ENCODE results near the gene STPG2.
"Not testable (repeated sequence)": the region's sequence is repeated elsewhere in the genome, so short reads cannot be mapped to it uniquely, and the experiment has no call there.

STPG2 gene

DNA sequence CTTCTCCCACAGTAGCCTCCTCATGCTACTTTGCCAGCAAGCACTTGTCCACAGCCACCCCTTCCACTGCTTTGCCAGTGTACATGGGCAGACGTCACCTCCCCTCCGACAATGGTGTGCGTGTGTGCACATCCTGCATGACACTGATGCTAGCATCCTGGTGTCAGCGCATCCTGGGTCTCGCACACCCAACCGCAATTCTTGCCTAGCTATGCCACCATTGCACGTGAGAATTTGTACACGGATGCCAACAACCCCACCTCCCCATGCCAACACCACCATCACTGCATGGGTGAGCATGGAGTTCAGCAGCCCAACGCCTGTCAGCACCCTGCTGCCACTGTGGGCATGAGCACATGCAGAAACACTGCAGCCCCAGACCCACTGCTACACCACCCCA is 550.0 kb downstream of the STPG2 start:
- Histone ChIP-seq H3K4me3 (ENCODE audit: low read depth in 1 of 2, low read length in 2 of 2) (no peak overlapping the region), H3K27ac (ENCODE audit: low read depth, low read length) (no peak overlapping the region)

DNA sequence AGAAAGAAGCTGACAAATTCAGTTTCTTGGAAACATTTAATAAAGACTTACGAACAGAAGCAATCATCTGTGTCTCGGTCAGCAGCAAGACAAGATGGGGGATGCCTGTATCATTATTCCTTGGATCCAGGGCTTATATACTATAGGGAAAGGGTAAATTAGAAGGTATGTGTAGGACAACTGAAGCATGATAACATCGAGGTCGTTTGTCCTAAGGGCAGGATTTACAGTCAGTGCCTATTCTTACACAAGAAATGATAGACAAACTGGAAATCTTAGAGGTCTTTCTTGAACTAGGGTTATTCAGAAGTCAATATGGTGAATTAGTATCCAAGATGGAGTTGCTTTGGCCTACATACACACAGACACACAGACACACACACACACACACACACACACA is 553.0 kb downstream of the STPG2 start:
- H3K36me3 ChIP-seq (ENCODE audit: insufficient read depth, low read length): no peaks in the 10 kb centered on the region

More for the DNA sequence above, 550.0 kb downstream of the STPG2 start:
- Histone ChIP-seq H3K36me3 (ENCODE audit: insufficient read depth, low read length) (no peaks in the 10 kb centered on the region), H3K4me1 (ENCODE audit: insufficient read depth, low read length) (no peaks in the 10 kb centered on the region), H3K9ac (ENCODE audit: low read length) (no peak overlapping the region), H3K9me3 (ENCODE audit: low read length) (no peaks in the 10 kb centered on the region), H3K27me3 (ENCODE audit: control insufficient read depth in 1 of 2, insufficient read depth in 2 of 2, low read length in 2 of 2) (no peaks in the 10 kb centered on the region)

DNA sequence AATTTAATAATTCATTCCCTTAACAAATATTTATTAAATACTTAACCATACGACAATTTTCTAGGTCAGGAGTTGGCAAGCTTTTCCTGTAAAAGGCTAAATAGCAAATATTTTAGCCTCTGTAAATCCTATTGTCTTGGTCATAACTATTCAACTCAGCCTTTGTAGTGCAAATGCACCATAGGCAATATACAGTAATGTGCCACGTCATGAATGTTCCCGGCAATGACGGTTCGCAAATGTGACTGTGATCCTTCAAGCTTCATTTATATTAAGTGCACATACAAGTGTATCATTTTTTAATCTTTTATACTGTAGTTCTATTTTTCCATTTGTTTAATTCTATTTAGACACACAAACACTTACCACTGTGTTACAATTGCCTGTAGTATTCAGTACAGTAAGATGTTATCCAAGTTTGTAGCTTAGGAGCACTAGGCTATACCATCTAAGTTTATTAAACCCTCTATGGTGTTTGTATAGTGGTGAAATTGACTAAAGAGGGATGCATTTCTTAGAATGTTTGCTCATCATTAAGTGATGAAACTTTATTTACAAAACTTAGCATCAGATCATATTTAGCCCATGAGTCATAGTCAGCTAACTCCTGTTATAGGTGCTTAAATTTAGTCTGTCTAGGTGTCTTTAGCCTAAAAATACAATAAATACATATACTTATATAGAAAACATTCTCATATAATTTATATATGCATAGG is 553.6 kb downstream of the STPG2 start:
- Histone ChIP-seq H3K36me3 (ENCODE audit: insufficient read depth, low read length) (no peaks in the 10 kb centered on the region), H3K27me3 (ENCODE audit: control insufficient read depth in 1 of 2, insufficient read depth in 2 of 2, low read length in 2 of 2) (no peaks in the 10 kb centered on the region), H3K4me3 (ENCODE audit: low read depth in 1 of 2, low read length in 2 of 2) (no peak overlapping the region), H3K9ac (ENCODE audit: low read length) (no peak overlapping the region), H3K4me1 (ENCODE audit: insufficient read depth, low read length) (no peaks in the 10 kb centered on the region), H3K9me3 (ENCODE audit: low read length) (no peaks in the 10 kb centered on the region), H3K27ac (ENCODE audit: low read depth, low read length) (no peak overlapping the region)

More for the DNA sequence above, 553.0 kb downstream of the STPG2 start:
- H3K4me3 ChIP-seq (ENCODE audit: low read depth in 1 of 2, low read length in 2 of 2): no peak overlapping the region
- H3K9ac ChIP-seq (ENCODE audit: low read length): no peak overlapping the region
- H3K4me1 ChIP-seq (ENCODE audit: insufficient read depth, low read length): no peaks in the 10 kb centered on the region
- H3K27ac ChIP-seq (ENCODE audit: low read depth, low read length): no peak overlapping the region
- H3K27me3 ChIP-seq (ENCODE audit: control insufficient read depth in 1 of 2, insufficient read depth in 2 of 2, low read length in 2 of 2): no peaks in the 10 kb centered on the region
- no peaks in the 10 kb centered on the region for H3K9me3 ChIP-seq (ENCODE audit: low read length)

DNA sequence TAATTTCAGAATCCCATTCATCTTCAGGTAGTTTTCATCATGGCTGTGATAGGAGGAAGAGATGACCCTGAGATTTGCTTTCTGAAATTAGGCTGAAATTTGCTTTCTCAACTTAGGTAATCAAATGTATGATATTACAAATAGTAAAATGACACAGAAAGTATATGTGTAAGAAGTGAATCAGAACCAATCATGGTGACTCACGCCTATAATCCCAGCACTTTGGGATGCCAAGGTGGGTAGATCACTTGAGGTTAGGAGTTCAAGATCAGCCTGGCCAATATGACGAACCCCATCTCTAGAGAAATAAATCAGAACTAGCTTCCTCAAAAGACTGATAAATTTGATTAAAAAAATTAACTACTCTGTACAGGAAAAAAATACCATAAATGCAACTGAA is 555.4 kb downstream of the STPG2 start:
- no peaks in the 10 kb centered on the region for H3K27me3 ChIP-seq (ENCODE audit: control insufficient read depth in 1 of 2, insufficient read depth in 2 of 2, low read length in 2 of 2)
- no peak overlapping the region for H3K27ac ChIP-seq (ENCODE audit: low read depth, low read length)
- H3K9ac ChIP-seq (ENCODE audit: low read length): no peak overlapping the region
- H3K9me3 ChIP-seq (ENCODE audit: low read length): no peaks in the 10 kb centered on the region
- H3K36me3 ChIP-seq (ENCODE audit: insufficient read depth, low read length): no peaks in the 10 kb centered on the region
- no peak overlapping the region for H3K4me3 ChIP-seq (ENCODE audit: low read depth in 1 of 2, low read length in 2 of 2)
- no peaks in the 10 kb centered on the region for H3K4me1 ChIP-seq (ENCODE audit: insufficient read depth, low read length)

DNA sequence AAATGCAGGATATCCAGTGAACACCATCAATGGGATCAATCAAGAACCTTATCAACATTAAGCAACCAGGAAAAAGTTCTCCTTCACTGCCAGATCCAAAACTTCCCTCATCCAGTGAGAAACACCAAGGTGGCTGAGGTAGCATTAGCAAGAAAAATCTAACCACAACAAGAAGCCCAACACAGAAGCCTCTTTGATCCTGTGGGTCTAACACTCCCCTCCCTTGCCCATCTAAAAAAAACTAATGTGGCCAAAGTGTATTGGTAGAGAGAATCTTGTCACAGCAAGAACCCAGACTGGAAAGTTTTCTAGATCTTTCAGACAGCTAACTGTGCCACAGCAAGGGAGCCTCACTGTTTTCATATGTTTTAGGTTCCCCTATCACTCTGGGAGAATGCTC is 558.0 kb downstream of the STPG2 start:
- H3K9ac ChIP-seq (ENCODE audit: low read length): no peak overlapping the region
- H3K27ac ChIP-seq (ENCODE audit: low read depth, low read length): no peak overlapping the region
- H3K4me1 ChIP-seq (ENCODE audit: insufficient read depth, low read length): no peaks in the 10 kb centered on the region
- no peaks in the 10 kb centered on the region for H3K36me3 ChIP-seq (ENCODE audit: insufficient read depth, low read length)
- no peaks in the 10 kb centered on the region for H3K27me3 ChIP-seq (ENCODE audit: control insufficient read depth in 1 of 2, insufficient read depth in 2 of 2, low read length in 2 of 2)
- no peak overlapping the region for H3K4me3 ChIP-seq (ENCODE audit: low read depth in 1 of 2, low read length in 2 of 2)
- H3K9me3 ChIP-seq (ENCODE audit: low read length): no peaks in the 10 kb centered on the region

DNA sequence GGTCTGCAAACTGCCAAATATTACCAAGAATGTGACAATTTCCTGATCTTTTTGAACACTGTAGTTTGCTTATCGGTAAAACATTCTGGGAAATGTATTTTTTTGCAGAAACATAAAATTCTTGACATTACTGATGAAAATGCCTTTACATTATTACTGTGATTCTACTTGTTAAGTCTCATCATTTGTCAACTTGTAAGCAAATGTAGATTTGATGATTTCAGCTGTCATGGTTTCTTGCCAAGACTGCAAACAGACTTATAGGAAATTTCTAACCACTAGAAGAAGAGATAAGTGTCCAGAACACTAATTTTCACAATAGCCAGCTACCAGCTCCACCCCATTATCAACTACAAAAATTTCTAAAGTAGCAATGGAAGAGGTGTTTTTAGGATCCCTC is 560.4 kb downstream of the STPG2 start:
- no peaks in the 10 kb centered on the region for H3K4me1 ChIP-seq (ENCODE audit: insufficient read depth, low read length)
- no peaks in the 10 kb centered on the region for H3K36me3 ChIP-seq (ENCODE audit: insufficient read depth, low read length)
- H3K27me3 ChIP-seq (ENCODE audit: control insufficient read depth in 1 of 2, insufficient read depth in 2 of 2, low read length in 2 of 2): no peaks in the 10 kb centered on the region
- no peaks in the 10 kb centered on the region for H3K9me3 ChIP-seq (ENCODE audit: low read length)
- no peak overlapping the region for H3K4me3 ChIP-seq (ENCODE audit: low read depth in 1 of 2, low read length in 2 of 2)
- no peak overlapping the region for H3K9ac ChIP-seq (ENCODE audit: low read length)
- no peak overlapping the region for H3K27ac ChIP-seq (ENCODE audit: low read depth, low read length)

DNA sequence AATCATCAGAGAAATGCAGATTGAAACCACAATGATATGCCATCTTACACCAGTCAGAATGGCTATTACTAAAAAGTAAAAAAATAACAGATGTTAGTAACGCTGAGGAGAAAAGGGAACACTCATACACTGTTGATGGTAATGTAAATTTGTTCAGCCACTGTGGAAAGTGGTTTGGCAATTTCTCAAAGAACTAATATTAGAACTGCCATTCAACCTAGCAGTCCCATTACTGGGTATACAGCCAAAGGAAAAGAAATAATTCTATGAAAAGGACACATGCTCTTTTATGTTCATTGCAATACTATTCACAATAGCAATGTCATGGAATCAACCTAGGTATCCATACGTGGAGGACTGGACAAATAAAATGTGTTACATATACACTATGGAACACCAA is 566.3 kb downstream of the STPG2 start:
- Histone ChIP-seq H3K9me3 (ENCODE audit: low read length) (no peaks in the 10 kb centered on the region), H3K4me3 (ENCODE audit: low read depth in 1 of 2, low read length in 2 of 2) (no peak overlapping the region), H3K27me3 (ENCODE audit: control insufficient read depth in 1 of 2, insufficient read depth in 2 of 2, low read length in 2 of 2) (no peaks in the 10 kb centered on the region), H3K9ac (ENCODE audit: low read length) (no peak overlapping the region), H3K27ac (ENCODE audit: low read depth, low read length) (no peak overlapping the region), H3K4me1 (ENCODE audit: insufficient read depth, low read length) (no peaks in the 10 kb centered on the region), H3K36me3 (ENCODE audit: insufficient read depth, low read length) (no peaks in the 10 kb centered on the region)

DNA sequence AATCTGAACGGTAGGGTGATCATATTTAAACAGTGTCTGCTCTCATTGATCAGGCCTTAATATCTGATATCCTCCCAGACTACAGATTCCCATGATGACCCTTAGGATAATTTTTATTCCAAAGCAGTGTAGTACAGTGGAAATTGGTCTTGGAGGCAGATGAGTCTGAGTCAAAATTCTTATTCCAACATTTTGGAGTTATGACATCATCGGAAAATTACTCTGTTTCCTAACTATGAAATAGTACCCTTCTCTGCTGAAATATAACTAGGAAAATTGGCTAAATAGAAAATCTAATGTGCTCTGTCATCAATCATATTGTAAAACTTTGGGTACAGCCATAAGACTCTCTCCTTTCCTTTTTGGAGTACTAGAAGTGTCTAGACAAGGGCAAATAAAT is 583.3 kb downstream of the STPG2 start:
- no peak overlapping the region for H3K27ac ChIP-seq (ENCODE audit: low read depth, low read length)
- H3K4me3 ChIP-seq (ENCODE audit: low read depth in 1 of 2, low read length in 2 of 2): no peak overlapping the region
- H3K9me3 ChIP-seq (ENCODE audit: low read length): no peaks in the 10 kb centered on the region
- H3K27me3 ChIP-seq (ENCODE audit: control insufficient read depth in 1 of 2, insufficient read depth in 2 of 2, low read length in 2 of 2): no peaks in the 10 kb centered on the region
- no peaks in the 10 kb centered on the region for H3K36me3 ChIP-seq (ENCODE audit: insufficient read depth, low read length)
- H3K9ac ChIP-seq (ENCODE audit: low read length): no peak overlapping the region
- no peaks in the 10 kb centered on the region for H3K4me1 ChIP-seq (ENCODE audit: insufficient read depth, low read length)

DNA sequence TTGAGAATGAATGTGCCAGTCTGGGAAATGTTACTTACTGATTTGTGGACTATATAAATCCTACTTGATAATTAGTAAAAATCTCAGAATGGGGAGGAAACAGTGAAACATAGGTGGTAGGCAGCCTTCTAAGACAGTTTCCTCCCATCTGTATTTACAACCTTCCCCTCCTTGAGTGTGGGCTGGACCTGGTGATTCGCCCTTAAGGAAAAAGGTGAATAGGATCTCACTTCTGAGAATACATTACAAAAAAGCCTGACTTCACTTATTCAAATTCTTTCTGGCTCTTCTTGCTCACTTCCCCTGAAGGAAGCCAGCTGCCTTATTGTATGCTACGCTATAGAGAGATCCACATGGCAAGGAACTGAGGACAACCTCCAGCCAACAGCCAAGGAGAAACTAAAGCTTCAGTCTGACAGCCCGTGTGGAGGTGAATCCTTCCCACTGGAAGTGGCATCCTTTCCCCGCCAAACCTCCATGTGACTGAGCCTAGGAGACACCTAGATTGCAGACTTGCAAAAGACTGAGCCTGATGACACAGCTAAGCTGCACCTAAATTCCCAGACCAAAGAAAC is 585.0 kb downstream of the STPG2 start:
- Histone ChIP-seq H3K27ac (ENCODE audit: low read depth, low read length) (no peak overlapping the region), H3K4me3 (ENCODE audit: low read depth in 1 of 2, low read length in 2 of 2) (no peak overlapping the region), H3K9me3 (ENCODE audit: low read length) (no peaks in the 10 kb centered on the region), H3K9ac (ENCODE audit: low read length) (no peak overlapping the region), H3K36me3 (ENCODE audit: insufficient read depth, low read length) (no peaks in the 10 kb centered on the region), H3K27me3 (ENCODE audit: control insufficient read depth in 1 of 2, insufficient read depth in 2 of 2, low read length in 2 of 2) (no peaks in the 10 kb centered on the region), H3K4me1 (ENCODE audit: insufficient read depth, low read length) (no peaks in the 10 kb centered on the region)

DNA sequence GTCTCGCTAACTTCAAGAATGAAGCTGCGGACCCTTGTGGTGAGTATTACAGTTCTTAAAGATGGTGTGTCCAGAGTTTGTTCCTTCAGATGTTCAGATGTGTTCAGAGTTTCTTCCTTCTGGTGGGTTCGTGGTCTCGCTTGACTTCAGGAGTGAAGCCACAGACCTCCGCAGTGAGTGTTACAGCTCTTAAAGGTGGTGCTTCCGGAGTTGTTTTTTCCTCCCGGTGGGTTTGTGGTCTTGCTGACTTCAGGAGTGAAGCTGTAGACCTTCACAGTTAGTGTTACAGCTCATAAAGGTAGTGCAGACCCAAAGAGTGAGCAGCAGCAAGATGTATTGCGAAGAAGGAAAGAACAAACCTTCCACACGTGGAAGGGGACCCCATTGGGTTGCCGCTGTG is 592.6 kb downstream of the STPG2 start:
- not testable (repeated sequence) for H3K4me1 ChIP-seq (ENCODE audit: insufficient read depth, low read length); H3K27me3 ChIP-seq (ENCODE audit: control insufficient read depth in 1 of 2, insufficient read depth in 2 of 2, low read length in 2 of 2); H3K36me3 ChIP-seq (ENCODE audit: insufficient read depth, low read length); H3K9ac ChIP-seq (ENCODE audit: low read length); H3K4me3 ChIP-seq (ENCODE audit: low read depth in 1 of 2, low read length in 2 of 2); H3K27ac ChIP-seq (ENCODE audit: low read depth, low read length); H3K9me3 ChIP-seq (ENCODE audit: low read length)

DNA sequence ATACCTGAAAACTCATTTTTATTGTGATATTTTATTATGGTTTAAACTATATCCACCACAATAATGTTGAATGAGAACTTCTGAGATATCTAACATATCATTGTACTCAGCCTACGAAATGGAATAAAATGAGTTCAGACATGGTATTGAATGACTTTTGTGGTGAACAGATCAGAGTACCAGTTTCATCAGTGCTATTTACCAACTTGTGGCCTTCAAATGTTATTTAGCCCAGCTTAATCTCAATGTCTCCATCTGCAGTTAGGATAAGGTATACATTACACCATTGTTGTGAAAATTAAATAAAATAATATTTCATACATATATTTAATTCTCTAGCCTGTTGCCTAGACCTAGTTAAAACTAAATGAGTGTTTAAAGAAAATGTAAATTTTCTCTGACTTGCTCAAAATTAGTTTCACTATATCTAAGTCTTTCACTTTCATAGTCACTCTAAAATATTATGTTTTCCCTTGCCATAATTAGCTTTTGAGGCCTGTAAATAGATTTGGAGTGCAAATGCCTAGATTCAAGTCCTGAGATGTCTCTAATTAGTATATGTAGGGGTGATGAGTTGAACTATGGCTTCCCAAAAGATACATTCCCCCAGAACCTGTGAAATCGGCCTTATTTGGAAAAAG is 594.2 kb downstream of the STPG2 start:
- Histone ChIP-seq H3K9me3 (ENCODE audit: low read length) (no peaks in the 10 kb centered on the region), H3K4me1 (ENCODE audit: insufficient read depth, low read length) (no peaks in the 10 kb centered on the region), H3K27me3 (ENCODE audit: control insufficient read depth in 1 of 2, insufficient read depth in 2 of 2, low read length in 2 of 2) (no peaks in the 10 kb centered on the region), H3K36me3 (ENCODE audit: insufficient read depth, low read length) (no peaks in the 10 kb centered on the region), H3K4me3 (ENCODE audit: low read depth in 1 of 2, low read length in 2 of 2) (no peak overlapping the region), H3K9ac (ENCODE audit: low read length) (no peak overlapping the region), H3K27ac (ENCODE audit: low read depth, low read length) (no peak overlapping the region)

DNA sequence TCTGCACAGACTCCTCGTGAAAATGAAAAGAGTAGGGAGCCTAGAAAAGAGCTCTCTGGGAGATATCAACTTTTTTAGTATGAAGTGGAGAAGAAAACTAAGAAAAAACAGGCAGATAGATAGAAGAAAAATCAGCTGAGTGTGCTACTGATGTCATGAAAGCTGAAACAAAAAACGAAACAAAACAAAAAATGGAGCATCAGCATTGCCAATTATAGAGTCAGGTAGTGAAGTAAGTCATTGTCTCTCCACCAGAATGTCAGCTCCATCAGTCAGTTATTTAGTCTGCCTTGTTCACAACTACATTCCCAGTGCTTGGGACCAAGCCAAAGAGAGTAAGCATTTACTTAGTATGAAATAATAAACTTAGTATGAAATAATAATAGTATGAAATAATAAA is 595.1 kb downstream of the STPG2 start:
- Histone ChIP-seq H3K27ac (ENCODE audit: low read depth, low read length) (no peak overlapping the region), H3K4me3 (ENCODE audit: low read depth in 1 of 2, low read length in 2 of 2) (no peak overlapping the region), H3K9ac (ENCODE audit: low read length) (no peak overlapping the region), H3K4me1 (ENCODE audit: insufficient read depth, low read length) (no peaks in the 10 kb centered on the region), H3K36me3 (ENCODE audit: insufficient read depth, low read length) (no peaks in the 10 kb centered on the region), H3K27me3 (ENCODE audit: control insufficient read depth in 1 of 2, insufficient read depth in 2 of 2, low read length in 2 of 2) (no peaks in the 10 kb centered on the region), H3K9me3 (ENCODE audit: low read length) (no peaks in the 10 kb centered on the region)
